C4-2B (cell line): ENCODE results near the gene FFAR4.

Experiments used
- H3K27ac ChIP-seq: fragments of 450-650 bp; 2 replicates; pipeline ENCODE4 v1.5.1; 2017
- CTCF ChIP-seq: fragments of 450-650 bp; conservative IDR thresholded peaks from 2 replicates; pipeline ENCODE4 v1.5.1; 2017; ENCODE audit warnings: mild to moderate bottlenecking
- ZFX ChIP-seq: fragments of 450-650 bp; IDR thresholded peaks from 2 replicates; pipeline ENCODE4 v1.6.1; 2017

The FFAR4 gene

GRCh38 chr10:93560541-93560940 lies 5.9 kb upstream of the FFAR4 start:
- TF ChIP-seq ZFX: no peak
- no peak for TF ChIP-seq CTCF
- no peak overlapping the region for H3K27ac ChIP-seq

- no peak overlapping the region for H3K27ac ChIP-seq
- TF ChIP-seq CTCF (no peak), ZFX (no peak)
Observed at GRCh38 chr10:93565446-93565845, 1.0 kb upstream of the FFAR4 start.

- no peak overlapping the region for H3K27ac ChIP-seq
- TF ChIP-seq ZFX (no peak), CTCF (no peak)
Observed at GRCh38 chr10:93567277-93568104, 1.0 kb downstream of the FFAR4 start.

- no peak for TF ChIP-seq ZFX
- TF ChIP-seq CTCF: no peak
- no peak overlapping the region for H3K27ac ChIP-seq
Observed at GRCh38 chr10:93568105-93568390, 1.6 kb downstream of the FFAR4 start.

- no peak overlapping the region for H3K27ac ChIP-seq
- TF ChIP-seq CTCF (no peak), ZFX (no peak)
Observed at GRCh38 chr10:93570383-93570782, 3.9 kb downstream of the FFAR4 start.

- no peak for TF ChIP-seq CTCF
- no peak for TF ChIP-seq ZFX
- no peak overlapping the region for H3K27ac ChIP-seq
Observed at GRCh38 chr10:93572606-93573005, 6.1 kb downstream of the FFAR4 start.

GRCh38 chr10:93573051-93573909 lies 6.8 kb downstream of the FFAR4 start:
- TF ChIP-seq ZFX (no peak), CTCF (no peak)

More at GRCh38 chr10:93573051-93573909, 6.8 kb downstream of the FFAR4 start:
- no peak overlapping the region for H3K27ac ChIP-seq
